ENCODE results near the gene RIMBP2. TPM values are rescaled to one million over a fixed set of nuclear protein-coding genes. Genes with fewer than 3 reads are reported as not detected.

The RIMBP2 gene
- total RNA-seq, 4 donors from 2014 or later = 0.29 to 8.2 (median 5.6) TPM

DNA sequence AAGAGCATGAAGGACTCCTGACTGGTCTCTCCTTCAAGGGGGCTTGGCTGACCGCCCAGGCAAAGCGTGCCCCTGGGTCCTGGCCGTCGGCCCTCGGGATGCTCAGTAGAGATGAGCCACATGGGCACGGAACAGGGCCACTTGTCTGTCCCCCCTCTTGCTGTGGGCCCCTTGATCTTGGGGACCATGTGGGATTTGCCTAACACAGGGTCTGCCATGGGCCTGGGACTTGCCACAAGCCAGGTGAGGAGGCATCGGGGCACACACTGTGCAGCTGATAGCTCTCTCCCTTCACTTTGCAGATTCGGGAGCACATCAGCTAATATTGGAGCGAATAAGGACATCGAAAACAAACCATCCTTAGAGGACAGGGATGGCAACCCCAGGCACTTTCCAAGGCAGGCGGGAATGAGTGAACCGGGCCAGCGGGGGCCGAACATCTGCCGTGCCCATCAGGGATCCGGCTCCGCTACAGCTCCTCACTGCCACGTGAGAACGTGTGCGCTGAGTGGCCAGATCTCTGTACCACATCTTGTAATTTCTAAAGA, 290.3 kb downstream of the RIMBP2 start:
- no peaks in the 10 kb centered on the region for H3K36me3 ChIP-seq
- intact Hi-C loops (cut with DNase I; ENCODE audit: low total_unique reads) = no loop called here
- no peaks in the 10 kb centered on the region for H3K27me3 ChIP-seq
- no peaks in the 10 kb centered on the region for H3K9me3 ChIP-seq
- no peak overlapping the region for H3K4me3 ChIP-seq
- no peak for DNase-seq
- no peaks in the 10 kb centered on the region for H3K4me1 ChIP-seq
- no peak overlapping the region for H3K27ac ChIP-seq
- no peak for TF ChIP-seq POLR2A (IDR thresholded peaks at IDR 0.05)
- TF ChIP-seq, protein P1, sequence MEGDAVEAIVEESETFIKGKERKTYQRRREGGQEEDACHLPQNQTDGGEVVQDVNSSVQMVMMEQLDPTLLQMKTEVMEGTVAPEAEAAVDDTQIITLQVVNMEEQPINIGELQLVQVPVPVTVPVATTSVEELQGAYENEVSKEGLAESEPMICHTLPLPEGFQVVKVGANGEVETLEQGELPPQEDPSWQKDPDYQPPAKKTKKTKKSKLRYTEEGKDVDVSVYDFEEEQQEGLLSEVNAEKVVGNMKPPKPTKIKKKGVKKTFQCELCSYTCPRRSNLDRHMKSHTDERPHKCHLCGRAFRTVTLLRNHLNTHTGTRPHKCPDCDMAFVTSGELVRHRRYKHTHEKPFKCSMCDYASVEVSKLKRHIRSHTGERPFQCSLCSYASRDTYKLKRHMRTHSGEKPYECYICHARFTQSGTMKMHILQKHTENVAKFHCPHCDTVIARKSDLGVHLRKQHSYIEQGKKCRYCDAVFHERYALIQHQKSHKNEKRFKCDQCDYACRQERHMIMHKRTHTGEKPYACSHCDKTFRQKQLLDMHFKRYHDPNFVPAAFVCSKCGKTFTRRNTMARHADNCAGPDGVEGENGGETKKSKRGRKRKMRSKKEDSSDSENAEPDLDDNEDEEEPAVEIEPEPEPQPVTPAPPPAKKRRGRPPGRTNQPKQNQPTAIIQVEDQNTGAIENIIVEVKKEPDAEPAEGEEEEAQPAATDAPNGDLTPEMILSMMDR (IDR thresholded peaks at IDR 0.05) = no peak

DNA sequence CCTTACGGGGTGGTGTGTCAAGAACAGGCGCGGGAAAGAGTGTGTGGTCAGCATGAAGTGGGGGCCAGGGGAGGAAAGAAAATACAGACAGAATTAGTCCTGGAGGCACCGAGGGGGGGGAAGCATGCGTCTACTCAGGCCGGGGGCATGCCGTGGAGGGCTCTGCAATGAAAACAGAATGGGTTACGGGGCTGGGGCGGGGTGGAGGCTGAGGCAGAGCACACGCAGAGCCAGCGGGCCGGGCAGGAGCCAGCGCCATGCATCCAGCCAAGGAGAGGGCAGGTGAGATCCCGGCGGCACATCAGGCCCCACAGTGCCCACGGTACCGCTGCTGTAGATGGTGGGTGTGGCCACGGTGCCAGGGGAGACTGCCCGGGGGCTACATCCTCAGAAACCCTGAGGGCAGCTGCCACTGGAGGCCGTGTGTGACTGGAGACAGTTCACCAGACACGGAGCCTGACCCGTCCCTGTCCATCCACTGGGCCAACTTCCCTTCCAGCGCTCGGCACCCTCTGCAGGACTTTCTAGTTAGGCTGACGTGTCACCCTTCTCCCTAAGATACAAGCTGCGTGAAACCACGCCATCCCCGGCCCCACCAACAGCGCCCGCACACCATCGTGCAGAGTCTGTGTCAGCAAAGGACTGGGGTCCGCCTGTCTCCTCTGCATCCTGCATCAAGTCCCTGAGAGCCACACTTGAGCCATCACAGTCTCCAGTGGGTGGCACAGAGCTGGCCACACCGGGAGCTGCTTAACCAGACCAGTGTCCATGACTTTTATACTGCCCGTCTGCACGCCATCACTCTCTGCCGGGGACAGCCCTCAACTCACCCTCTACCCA, 291.0 kb downstream of the RIMBP2 start:
- Histone ChIP-seq H3K4me3 (no peak overlapping the region), H3K27me3 (no peaks in the 10 kb centered on the region), H3K9me3 (no peaks in the 10 kb centered on the region), H3K27ac (no peak overlapping the region), H3K36me3 (no peaks in the 10 kb centered on the region), H3K4me1 (no peaks in the 10 kb centered on the region)
- no peak for DNase-seq
- intact Hi-C loops (cut with DNase I; ENCODE audit: low total_unique reads) = no loop called here
- TF ChIP-seq POLR2A (IDR thresholded peaks at IDR 0.05) = no peak
- TF ChIP-seq, protein P1 (IDR thresholded peaks at IDR 0.05) = no peak

DNA sequence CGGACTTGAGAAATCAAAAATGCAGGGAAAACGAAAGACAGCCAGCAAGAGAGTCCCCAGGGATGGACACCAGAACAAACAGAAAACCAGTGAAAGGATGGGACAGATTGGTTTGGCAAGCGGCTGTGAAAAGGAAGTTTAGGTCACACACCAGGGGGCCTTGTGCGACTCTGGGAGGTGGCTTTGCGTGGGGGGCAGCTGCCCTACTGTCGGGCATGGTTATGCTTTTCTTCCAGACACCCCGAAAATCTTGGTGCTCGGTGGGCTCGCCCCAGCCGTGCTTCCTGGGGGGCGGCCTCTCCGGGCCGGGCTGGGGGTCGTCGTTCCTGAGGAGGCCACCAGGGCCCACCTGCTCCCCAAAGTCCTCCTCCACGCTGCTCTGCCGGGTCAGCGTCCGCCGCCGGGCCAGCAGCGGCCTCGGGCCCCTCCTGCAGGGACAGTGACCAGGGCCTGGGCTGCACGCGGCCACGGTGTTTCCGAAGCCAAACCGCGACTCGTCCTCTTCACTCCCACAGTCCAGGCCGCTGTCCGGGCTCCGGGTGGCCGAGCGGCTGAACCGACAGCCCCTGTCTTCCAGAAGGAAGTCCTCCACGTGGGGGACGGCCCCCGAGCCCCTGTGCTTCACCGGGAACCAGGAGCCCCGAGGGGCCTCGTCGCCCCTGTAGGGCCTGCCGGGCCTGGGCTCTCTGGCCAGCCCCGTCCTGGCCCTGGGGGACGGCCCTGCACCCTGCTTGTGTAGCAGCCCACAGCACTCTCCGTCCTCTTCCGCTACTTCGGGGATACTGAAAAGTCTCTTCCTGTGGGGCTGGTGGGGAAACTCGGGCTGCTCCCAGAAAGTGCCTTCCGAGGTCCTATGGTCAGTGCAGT, 291.9 kb downstream of the RIMBP2 start:
- Histone ChIP-seq H3K9me3 (no peaks in the 10 kb centered on the region), H3K36me3 (no peaks in the 10 kb centered on the region), H3K4me1 (no peaks in the 10 kb centered on the region), H3K27me3 (no peaks in the 10 kb centered on the region), H3K4me3 (no peak overlapping the region), H3K27ac (no peak overlapping the region)
- TF ChIP-seq, protein P1 (IDR thresholded peaks at IDR 0.05) = no peak
- TF ChIP-seq POLR2A (IDR thresholded peaks at IDR 0.05) = no peak
- intact Hi-C loops (cut with DNase I; ENCODE audit: low total_unique reads) = no loop called here
- no peak for DNase-seq

DNA sequence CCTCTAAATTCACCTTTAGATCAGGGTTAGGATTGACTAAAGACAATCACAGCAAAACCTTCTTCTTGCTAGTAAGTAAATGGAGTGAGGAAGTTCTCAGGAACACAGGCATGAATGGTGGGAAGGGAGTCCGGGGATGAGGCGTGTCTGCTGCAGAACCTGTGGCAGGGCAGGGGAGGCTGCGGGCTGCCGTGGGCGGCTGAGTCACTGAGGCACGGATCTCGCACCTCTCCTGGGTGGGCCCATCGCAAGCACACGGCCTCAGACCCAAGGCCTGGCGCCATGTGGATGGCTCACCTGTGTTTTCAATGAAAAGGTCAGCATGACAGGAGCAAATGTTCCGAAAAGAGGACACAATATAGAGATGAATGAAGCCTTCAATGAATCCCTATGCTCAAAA, 293.0 kb downstream of the RIMBP2 start:
- H3K4me3 ChIP-seq = no peak overlapping the region
- TF ChIP-seq, protein P1 (IDR thresholded peaks at IDR 0.05) = no peak
- TF ChIP-seq POLR2A (IDR thresholded peaks at IDR 0.05) = no peak
- H3K9me3 ChIP-seq = no peaks in the 10 kb centered on the region
- H3K27me3 ChIP-seq = no peaks in the 10 kb centered on the region
- no peak overlapping the region for H3K27ac ChIP-seq
- intact Hi-C loops (cut with DNase I; ENCODE audit: low total_unique reads) = no loop called here
- DNase-seq = no peak
- no peaks in the 10 kb centered on the region for H3K4me1 ChIP-seq
- no peaks in the 10 kb centered on the region for H3K36me3 ChIP-seq

All from uterus (tissue), 4 donors.